HepG2 (cell line): ENCODE results near the gene ABHD2. TPM values are rescaled to one million over a fixed set of nuclear protein-coding genes. Genes with fewer than 3 reads are reported as not detected.

ENCODE experiments used
- ADNP ChIP-seq: sonication (generic); formaldehyde crosslinking; IDR thresholded peaks from 2 replicates; pipeline ENCODE4 v1.4.0; 2020; ENCODE audit warnings: missing genetic modification reagents
- ASH2L ChIP-seq: fragments of 300-600, 200-600 bp; sonication (generic); IDR thresholded peaks from 2 replicates; pipeline ENCODE4 v1.7.0; 2017; ENCODE audit warnings: low read depth, mild to moderate bottlenecking, moderate library complexity, mixed read lengths, low read length; ENCODE audit not compliant: insufficient read length
- EED ChIP-seq: sonication (generic); formaldehyde crosslinking; IDR thresholded peaks from 2 replicates; pipeline ENCODE4 v1.5.0; 2020; ENCODE audit warnings: mild to moderate bottlenecking, missing genetic modification reagents
- GTF2F1 ChIP-seq: fragments of 150-350 bp; IDR thresholded peaks from 2 replicates; pipeline ENCODE4 v1.6.1; 2014; ENCODE audit warnings: low read length
- MAFF ChIP-seq: IDR thresholded peaks from 2 replicates; pipeline ENCODE4 v1.6.1; 2011; ENCODE audit warnings: low read depth, low read length, improper control_type of control experiment
- NCOA1 ChIP-seq: sonication (generic); formaldehyde crosslinking; IDR thresholded peaks from 2 replicates; pipeline ENCODE4 v1.9.0; 2021; ENCODE audit warnings: missing genetic modification reagents
- NCOR1 ChIP-seq: fragments of 200-600 bp; sonication (generic); IDR thresholded peaks from 2 replicates; pipeline ENCODE4 v1.7.0; 2017; ENCODE audit warnings: antibody characterized with exemption, low read length, borderline replicate concordance
- NFKB2 ChIP-seq: sonication (generic); formaldehyde crosslinking; IDR thresholded peaks from 2 replicates; pipeline ENCODE4 v1.4.0; 2020; ENCODE audit warnings: missing genetic modification reagents, borderline replicate concordance
- SMC3 ChIP-seq: IDR thresholded peaks from 2 replicates; pipeline ENCODE4 v1.6.1; 2011; ENCODE audit warnings: low read length, improper control_type of control experiment
- STAG1 ChIP-seq: sonication (generic); formaldehyde crosslinking; IDR thresholded peaks from 2 replicates; pipeline ENCODE4 v1.4.0; 2020; ENCODE audit warnings: missing genetic modification reagents
- TSC22D2 ChIP-seq: sonication (generic); formaldehyde crosslinking; IDR thresholded peaks from 2 replicates; pipeline ENCODE4 v1.5.1; 2020; ENCODE audit warnings: missing genetic modification reagents, mild to moderate bottlenecking, borderline replicate concordance
- XRCC5 ChIP-seq: fragments of 200-400 bp; formaldehyde crosslinking; optimal IDR thresholded peaks from 2 replicates; pipeline ENCODE3; 2017; ENCODE audit warnings: mild to moderate bottlenecking, low read length
- YEATS2 ChIP-seq: sonication (generic); formaldehyde crosslinking; IDR thresholded peaks from 2 replicates; pipeline ENCODE4 v1.4.0; 2020; ENCODE audit warnings: missing genetic modification reagents, borderline replicate concordance
- ZFP36L1 ChIP-seq: sonication (generic); formaldehyde crosslinking; IDR thresholded peaks from 2 replicates; pipeline ENCODE4 v1.8.0; 2022; ENCODE audit warnings: mild to moderate bottlenecking, missing genetic modification reagents, moderate library complexity
- ZNF101 ChIP-seq: sonication (generic); formaldehyde crosslinking; IDR thresholded peaks from 2 replicates; pipeline ENCODE4 v1.4.0; 2020; ENCODE audit warnings: mild to moderate bottlenecking, low read depth, missing genetic modification reagents, borderline replicate concordance
- ZNF564 ChIP-seq: sonication (generic); formaldehyde crosslinking; IDR thresholded peaks from 2 replicates; pipeline ENCODE4 v1.8.1; 2023; ENCODE audit warnings: mild to moderate bottlenecking, missing genetic modification reagents
- ZNF788 ChIP-seq: sonication (generic); formaldehyde crosslinking; IDR thresholded peaks from 2 replicates; pipeline ENCODE4 v1.5.0; 2020; ENCODE audit warnings: mild to moderate bottlenecking, missing genetic modification reagents, borderline replicate concordance
- ZNF878 ChIP-seq: sonication (generic); formaldehyde crosslinking; IDR thresholded peaks from 2 replicates; pipeline ENCODE4 v1.8.1; 2023; ENCODE audit warnings: mild to moderate bottlenecking, missing genetic modification reagents, moderate library complexity
- polyA plus RNA-seq, 8 experiments: library from polyadenylated mRNA; depleted of rRNA in 3 of 8; stranded (reverse) in 7 of 8; unstranded in 1 of 8; fragments of >200 nt; fragmentation: Illumina TruSeq in 4 of 8; extraction: Trizol in 4 of 8; gene quantifications; 2 replicates each; pipeline versions ENCODE4 v1.2.1 to v1.2.3, GENCODE V29; 2011 to 2016; ENCODE audit warnings: low read depth in 4 of 8, missing spikeins in 1 of 8, mixed read lengths in 1 of 8; ENCODE audit not compliant: insufficient read depth in 1 of 8
- total RNA-seq, 5 experiments: library from RNA; depleted of rRNA; stranded (reverse); fragments of >200 nt; fragmentation: Illumina TruSeq; extraction: Trizol; gene quantifications; 2 replicates each; pipeline ENCODE4 v1.2.3, GENCODE V29; 2016; ENCODE audit warnings: low read depth in 1 of 5
- TF ChIP-seq, protein P1 (sequence below): sonication (generic); formaldehyde crosslinking; IDR thresholded peaks from 2 replicates; pipeline ENCODE4 v1.4.0; 2020; ENCODE audit warnings: missing genetic modification reagents
- TF ChIP-seq, protein P2 (sequence below): sonication (generic); formaldehyde crosslinking; IDR thresholded peaks from 2 replicates; pipeline ENCODE4 v1.8.1; 2023; ENCODE audit warnings: mild to moderate bottlenecking, missing genetic modification reagents, borderline replicate concordance
- TF ChIP-seq, protein P3 (sequence below): sonication (generic); formaldehyde crosslinking; IDR thresholded peaks from 2 replicates; pipeline ENCODE4 v1.8.0; 2022; ENCODE audit warnings: mild to moderate bottlenecking, missing genetic modification reagents; ENCODE audit not compliant: insufficient replicate concordance
- TF ChIP-seq, protein P4 (sequence below): sonication (generic); formaldehyde crosslinking; IDR thresholded peaks from 2 replicates; pipeline ENCODE4 v1.5.0; 2020; ENCODE audit warnings: missing genetic modification reagents, mild to moderate bottlenecking, borderline replicate concordance
- TF ChIP-seq, protein P5 (sequence below): sonication (generic); formaldehyde crosslinking; IDR thresholded peaks from 2 replicates; pipeline ENCODE4 v1.5.1; 2020; ENCODE audit warnings: mild to moderate bottlenecking, missing genetic modification reagents, moderate library complexity

Gene ABHD2
- total and polyA plus RNA-seq, 2 of the 13 experiments (the other 11 are each of a cell fraction or from before 2014, with no cell fraction given), result 14.8 to 22.4 TPM

DNA sequence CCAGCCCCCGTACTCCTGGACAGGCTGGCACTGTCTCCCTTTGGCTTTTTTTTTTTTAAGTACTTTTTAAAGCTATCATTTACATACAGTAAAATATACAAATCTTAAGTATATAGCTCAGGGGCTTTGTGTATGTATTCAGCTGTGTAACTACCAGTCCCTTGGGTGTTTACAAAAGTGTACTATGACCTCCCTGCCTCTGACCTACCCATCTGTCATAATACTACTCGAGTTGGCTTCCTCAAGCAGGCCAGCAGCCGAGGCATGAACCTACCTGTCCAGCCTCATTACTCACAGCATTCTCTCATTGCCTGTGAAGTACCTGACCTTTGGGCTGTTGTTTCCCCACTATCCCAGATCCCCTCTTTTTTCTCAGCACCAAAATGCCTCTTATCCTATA, 33.2 kb downstream of the ABHD2 start (continued):
- TF ChIP-seq XRCC5 (peak; percentile 27), NCOR1 (peak; percentile 24; the same call in 1 of the 2 replicates), NFKB2 (CRISPR knock-in tag) (no peak), ADNP (CRISPR knock-in tag) (no peak), ZFP36L1 (CRISPR knock-in tag) (no peak), GTF2F1 (no peak), NCOA1 (CRISPR knock-in tag) (no peak), EED (no peak), ZNF101 (CRISPR knock-in tag) (no peak), TSC22D2 (CRISPR knock-in tag) (no peak), YEATS2 (CRISPR knock-in tag) (no peak), ZNF788 (CRISPR knock-in tag) (peak; percentile 61; the same call in 1 of the 2 replicates), STAG1 (CRISPR knock-in tag) (no peak), ZNF878 (CRISPR knock-in tag) (no peak), ASH2L (peak; percentile 48), ZNF564 (no peak), SMC3 (no peak), MAFF (no peak)
- TF ChIP-seq, protein P1, sequence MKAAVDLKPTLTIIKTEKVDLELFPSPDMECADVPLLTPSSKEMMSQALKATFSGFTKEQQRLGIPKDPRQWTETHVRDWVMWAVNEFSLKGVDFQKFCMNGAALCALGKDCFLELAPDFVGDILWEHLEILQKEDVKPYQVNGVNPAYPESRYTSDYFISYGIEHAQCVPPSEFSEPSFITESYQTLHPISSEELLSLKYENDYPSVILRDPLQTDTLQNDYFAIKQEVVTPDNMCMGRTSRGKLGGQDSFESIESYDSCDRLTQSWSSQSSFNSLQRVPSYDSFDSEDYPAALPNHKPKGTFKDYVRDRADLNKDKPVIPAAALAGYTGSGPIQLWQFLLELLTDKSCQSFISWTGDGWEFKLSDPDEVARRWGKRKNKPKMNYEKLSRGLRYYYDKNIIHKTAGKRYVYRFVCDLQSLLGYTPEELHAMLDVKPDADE (CRISPR knock-in tag), result no peak
- TF ChIP-seq, protein P2, sequence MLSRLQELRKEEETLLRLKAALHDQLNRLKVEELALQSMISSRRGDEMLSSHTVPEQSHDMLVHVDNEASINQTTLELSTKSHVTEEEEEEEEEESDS, result no peak
- TF ChIP-seq, protein P3, sequence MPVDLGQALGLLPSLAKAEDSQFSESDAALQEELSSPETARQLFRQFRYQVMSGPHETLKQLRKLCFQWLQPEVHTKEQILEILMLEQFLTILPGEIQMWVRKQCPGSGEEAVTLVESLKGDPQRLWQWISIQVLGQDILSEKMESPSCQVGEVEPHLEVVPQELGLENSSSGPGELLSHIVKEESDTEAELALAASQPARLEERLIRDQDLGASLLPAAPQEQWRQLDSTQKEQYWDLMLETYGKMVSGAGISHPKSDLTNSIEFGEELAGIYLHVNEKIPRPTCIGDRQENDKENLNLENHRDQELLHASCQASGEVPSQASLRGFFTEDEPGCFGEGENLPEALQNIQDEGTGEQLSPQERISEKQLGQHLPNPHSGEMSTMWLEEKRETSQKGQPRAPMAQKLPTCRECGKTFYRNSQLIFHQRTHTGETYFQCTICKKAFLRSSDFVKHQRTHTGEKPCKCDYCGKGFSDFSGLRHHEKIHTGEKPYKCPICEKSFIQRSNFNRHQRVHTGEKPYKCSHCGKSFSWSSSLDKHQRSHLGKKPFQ (CRISPR knock-in tag), result no peak
- TF ChIP-seq, protein P4, sequence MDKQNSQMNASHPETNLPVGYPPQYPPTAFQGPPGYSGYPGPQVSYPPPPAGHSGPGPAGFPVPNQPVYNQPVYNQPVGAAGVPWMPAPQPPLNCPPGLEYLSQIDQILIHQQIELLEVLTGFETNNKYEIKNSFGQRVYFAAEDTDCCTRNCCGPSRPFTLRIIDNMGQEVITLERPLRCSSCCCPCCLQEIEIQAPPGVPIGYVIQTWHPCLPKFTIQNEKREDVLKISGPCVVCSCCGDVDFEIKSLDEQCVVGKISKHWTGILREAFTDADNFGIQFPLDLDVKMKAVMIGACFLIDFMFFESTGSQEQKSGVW (CRISPR knock-in tag), result no peak
- TF ChIP-seq, protein P5, sequence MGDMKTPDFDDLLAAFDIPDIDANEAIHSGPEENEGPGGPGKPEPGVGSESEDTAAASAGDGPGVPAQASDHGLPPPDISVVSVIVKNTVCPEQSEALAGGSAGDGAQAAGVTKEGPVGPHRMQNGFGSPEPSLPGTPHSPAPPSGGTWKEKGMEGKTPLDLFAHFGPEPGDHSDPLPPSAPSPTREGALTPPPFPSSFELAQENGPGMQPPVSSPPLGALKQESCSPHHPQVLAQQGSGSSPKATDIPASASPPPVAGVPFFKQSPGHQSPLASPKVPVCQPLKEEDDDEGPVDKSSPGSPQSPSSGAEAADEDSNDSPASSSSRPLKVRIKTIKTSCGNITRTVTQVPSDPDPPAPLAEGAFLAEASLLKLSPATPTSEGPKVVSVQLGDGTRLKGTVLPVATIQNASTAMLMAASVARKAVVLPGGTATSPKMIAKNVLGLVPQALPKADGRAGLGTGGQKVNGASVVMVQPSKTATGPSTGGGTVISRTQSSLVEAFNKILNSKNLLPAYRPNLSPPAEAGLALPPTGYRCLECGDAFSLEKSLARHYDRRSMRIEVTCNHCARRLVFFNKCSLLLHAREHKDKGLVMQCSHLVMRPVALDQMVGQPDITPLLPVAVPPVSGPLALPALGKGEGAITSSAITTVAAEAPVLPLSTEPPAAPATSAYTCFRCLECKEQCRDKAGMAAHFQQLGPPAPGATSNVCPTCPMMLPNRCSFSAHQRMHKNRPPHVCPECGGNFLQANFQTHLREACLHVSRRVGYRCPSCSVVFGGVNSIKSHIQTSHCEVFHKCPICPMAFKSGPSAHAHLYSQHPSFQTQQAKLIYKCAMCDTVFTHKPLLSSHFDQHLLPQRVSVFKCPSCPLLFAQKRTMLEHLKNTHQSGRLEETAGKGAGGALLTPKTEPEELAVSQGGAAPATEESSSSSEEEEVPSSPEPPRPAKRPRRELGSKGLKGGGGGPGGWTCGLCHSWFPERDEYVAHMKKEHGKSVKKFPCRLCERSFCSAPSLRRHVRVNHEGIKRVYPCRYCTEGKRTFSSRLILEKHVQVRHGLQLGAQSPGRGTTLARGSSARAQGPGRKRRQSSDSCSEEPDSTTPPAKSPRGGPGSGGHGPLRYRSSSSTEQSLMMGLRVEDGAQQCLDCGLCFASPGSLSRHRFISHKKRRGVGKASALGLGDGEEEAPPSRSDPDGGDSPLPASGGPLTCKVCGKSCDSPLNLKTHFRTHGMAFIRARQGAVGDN (CRISPR knock-in tag), result no peak
